Keratinocyte (primary cell): Measurements from ENCODE around the gene ECE1. TPM values are rescaled to one million over a fixed set of nuclear protein-coding genes. Genes with fewer than 3 reads are reported as not detected.

Experiments used
- DNase-seq: peaks from one replicate; pipeline ENCODE4 v3.0.0-alpha.2; 2011; ENCODE audit warnings: low read depth, missing footprints, low spot score
- FAIRE-seq: peaks from 2 replicates; lab custom pipeline; 2011; peaks lifted over from hg19 to GRCh38; lab: Jason Lieb, UNC
- H2AFZ ChIP-seq: 2 replicates; pipeline ENCODE4 v1.6.0; 2012; ENCODE audit warnings: low read length, control low read depth, inconsistent platforms; ENCODE audit not compliant: control insufficient read depth
- H3K27ac ChIP-seq: 2 replicates; pipeline ENCODE4 v1.5.1; 2011; ENCODE audit warnings: low read length; ENCODE audit not compliant: control insufficient read depth, insufficient read depth
- H3K27me3 ChIP-seq: 3 replicates; pipeline ENCODE4 v1.6.0; 2011; ENCODE audit warnings: low read length; ENCODE audit not compliant: control insufficient read depth, insufficient read depth; ENCODE audit errors: extremely low read depth
- H3K36me3 ChIP-seq, 2 experiments: 2 replicates in 1 of 2; 3 replicates in 1 of 2; pipeline ENCODE4 v1.5.1; 2011; ENCODE audit warnings: low read length in 2 of 2, mild to moderate bottlenecking in 1 of 2; ENCODE audit not compliant: control insufficient read depth in 2 of 2, insufficient read depth in 2 of 2; ENCODE audit errors: extremely low read depth in 1 of 2
- H3K4me1 ChIP-seq: 3 replicates; pipeline ENCODE4 v1.5.1; 2011; ENCODE audit warnings: low read length; ENCODE audit not compliant: control insufficient read depth, insufficient read depth; ENCODE audit errors: extremely low read depth
- H3K4me2 ChIP-seq: 3 replicates; pipeline ENCODE4 v1.6.0; 2011; ENCODE audit warnings: low read depth, low read length; ENCODE audit not compliant: control insufficient read depth, insufficient read depth; ENCODE audit errors: extremely low read depth
- H3K4me3 ChIP-seq, 3 experiments: fragments of 200-600 bp in 1 of 3; sonication (generic) in 1 of 3; 2 replicates in 2 of 3; 3 replicates in 1 of 3; pipeline ENCODE4 v1.5.1; 2011 to 2016; ENCODE audit warnings: low read length in 3 of 3, mild to moderate bottlenecking in 3 of 3, control low read depth in 2 of 3, inconsistent platforms in 1 of 3, low read depth in 1 of 3, mixed read lengths in 1 of 3, mixed run types in 1 of 3, moderate library complexity in 1 of 3; ENCODE audit not compliant: control insufficient read depth in 2 of 3, insufficient read depth in 2 of 3; ENCODE audit errors: extremely low read depth in 1 of 3
- H3K79me2 ChIP-seq: 2 replicates; pipeline ENCODE4 v1.6.0; 2012; ENCODE audit warnings: low read length; ENCODE audit not compliant: control insufficient read depth, insufficient read depth
- H3K9ac ChIP-seq: 3 replicates; pipeline ENCODE4 v1.6.0; 2011; ENCODE audit warnings: low read length; ENCODE audit not compliant: control insufficient read depth, insufficient read depth; ENCODE audit errors: extremely low read depth
- H3K9me1 ChIP-seq: 3 replicates; pipeline ENCODE4 v1.6.0; 2011; ENCODE audit warnings: low read length; ENCODE audit not compliant: control insufficient read depth, insufficient read depth; ENCODE audit errors: extremely low read depth
- H3K9me3 ChIP-seq: 2 replicates; pipeline ENCODE4 v1.5.1; 2012; ENCODE audit warnings: low read depth, low read length; ENCODE audit not compliant: control insufficient read depth
- H4K20me1 ChIP-seq: 3 replicates; pipeline ENCODE4 v1.6.0; 2011; ENCODE audit warnings: low read length; ENCODE audit not compliant: control insufficient read depth, insufficient read depth; ENCODE audit errors: extremely low read depth
- EZH2 ChIP-seq: IDR thresholded peaks from one replicate; pipeline ENCODE4 v1.6.1; 2012; ENCODE audit warnings: inconsistent platforms, mild to moderate bottlenecking, low read length, moderate library complexity
- dilution Hi-C: fragments of 300-500 bp; cut with MboI; formaldehyde crosslinking; loops from one replicate; pipeline ENCODE4 v1.7.0; 2020; ENCODE audit warnings: low sequenced_read_pairs; ENCODE audit not compliant: extremely low pct_ligation_motif_present
- polyA plus RNA-seq, 5 experiments: library from polyadenylated mRNA; depleted of rRNA in 3 of 5; stranded (reverse) in 3 of 5; stranded (forward) in 1 of 5; unstranded in 1 of 5; fragments of >200 nt; gene quantifications; 1 replicate in 1 of 5; 2 replicates in 3 of 5; 3 replicates in 1 of 5; pipeline versions ENCODE4 v1.2.1 to v1.2.3, GENCODE V29; 2011 to 2012; ENCODE audit warnings: missing spikeins in 2 of 5, low read depth in 1 of 5, low replicate concordance in 1 of 5
- TF ChIP-seq, protein P1 (sequence below), 3 experiments: IDR thresholded peaks in 1 of 3; conservative IDR thresholded peaks in 1 of 3; optimal IDR thresholded peaks in 1 of 3; 2 replicates in 2 of 3; 3 replicates in 1 of 3; pipeline versions ENCODE3 to v1.5.1; 2011; ENCODE audit warnings: low read length in 3 of 3, mild to moderate bottlenecking in 3 of 3, moderate library complexity in 2 of 3, control low read depth in 1 of 3, inconsistent platforms in 1 of 3; ENCODE audit not compliant: insufficient read depth in 2 of 3; ENCODE audit errors: extremely low read depth in 1 of 3

The ECE1 gene
- polyA plus RNA-seq, 1 donor (not counting 4 experiments of a cell fraction or from before 2014, with no cell fraction given): 59.1 TPM

DNA sequence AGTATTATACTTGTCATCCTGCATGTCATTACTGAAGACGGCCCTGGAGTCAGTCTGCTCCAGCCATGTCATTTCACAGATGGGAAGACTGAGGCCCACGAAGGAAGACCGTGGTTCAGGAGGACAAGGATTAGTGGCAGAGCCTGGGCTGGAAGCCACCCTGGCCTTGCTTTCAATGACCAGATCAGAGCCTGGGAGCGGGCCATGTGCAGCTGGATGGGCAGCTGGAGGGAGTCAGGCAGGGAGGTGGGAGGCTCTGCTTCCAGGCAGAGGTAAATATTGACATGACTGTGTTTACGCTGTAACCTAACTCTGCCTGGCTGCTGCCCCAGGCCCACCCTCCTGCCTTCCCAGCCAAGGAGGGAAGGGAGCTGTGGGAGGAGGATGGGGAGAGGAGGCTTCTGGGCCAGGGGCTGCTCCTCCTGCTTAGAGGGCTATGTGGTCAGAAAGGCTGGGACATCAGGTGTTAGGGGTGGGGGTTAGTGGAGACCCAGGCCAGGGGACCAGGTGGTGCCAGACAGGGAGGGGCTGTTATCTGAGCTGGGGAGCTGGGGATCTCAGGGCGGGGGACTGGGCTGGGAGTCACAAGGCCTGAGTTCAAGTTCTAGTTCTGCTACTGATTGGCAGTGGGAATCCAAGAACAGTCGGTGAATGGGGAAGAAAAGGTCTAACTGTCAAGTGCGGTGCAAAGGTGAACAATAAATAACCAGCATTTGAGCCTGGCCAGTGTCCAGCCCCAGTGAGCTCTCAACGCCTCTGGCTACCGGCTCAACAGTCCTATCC, 48.5 kb upstream of the ECE1 start:
- Histone ChIP-seq H3K9ac (no peak overlapping the region), H3K27ac (no peak overlapping the region), H3K4me2 (no peak overlapping the region), H3K79me2 (peaks cover 8% of the 10 kb centered on the region), H2AFZ (no peak overlapping the region), H4K20me1 (no peaks in the 10 kb centered on the region), H3K9me1 (no peaks in the 10 kb centered on the region), H3K4me3 (no peak overlapping the region), H3K36me3 (no peaks in the 10 kb centered on the region), H3K4me1 (peaks cover 22% of the 10 kb centered on the region), H3K9me3 (no peaks in the 10 kb centered on the region), H3K27me3 (no peaks in the 10 kb centered on the region)
- no peak for FAIRE-seq
- dilution Hi-C loops: no loop called here
- no peak for TF ChIP-seq EZH2
- TF ChIP-seq, protein P1, sequence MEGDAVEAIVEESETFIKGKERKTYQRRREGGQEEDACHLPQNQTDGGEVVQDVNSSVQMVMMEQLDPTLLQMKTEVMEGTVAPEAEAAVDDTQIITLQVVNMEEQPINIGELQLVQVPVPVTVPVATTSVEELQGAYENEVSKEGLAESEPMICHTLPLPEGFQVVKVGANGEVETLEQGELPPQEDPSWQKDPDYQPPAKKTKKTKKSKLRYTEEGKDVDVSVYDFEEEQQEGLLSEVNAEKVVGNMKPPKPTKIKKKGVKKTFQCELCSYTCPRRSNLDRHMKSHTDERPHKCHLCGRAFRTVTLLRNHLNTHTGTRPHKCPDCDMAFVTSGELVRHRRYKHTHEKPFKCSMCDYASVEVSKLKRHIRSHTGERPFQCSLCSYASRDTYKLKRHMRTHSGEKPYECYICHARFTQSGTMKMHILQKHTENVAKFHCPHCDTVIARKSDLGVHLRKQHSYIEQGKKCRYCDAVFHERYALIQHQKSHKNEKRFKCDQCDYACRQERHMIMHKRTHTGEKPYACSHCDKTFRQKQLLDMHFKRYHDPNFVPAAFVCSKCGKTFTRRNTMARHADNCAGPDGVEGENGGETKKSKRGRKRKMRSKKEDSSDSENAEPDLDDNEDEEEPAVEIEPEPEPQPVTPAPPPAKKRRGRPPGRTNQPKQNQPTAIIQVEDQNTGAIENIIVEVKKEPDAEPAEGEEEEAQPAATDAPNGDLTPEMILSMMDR (optimal IDR thresholded peaks at IDR 0.05 in 1 of 3, IDR thresholded peaks at IDR 0.05 in 1 of 3, conservative IDR thresholded peaks at IDR 0.05 in 1 of 3; ENCODE audit: extremely low read depth in 1 of 3, insufficient read depth in 2 of 3, low read length in 3 of 3): no peak
- DNase-seq: no peak

DNA sequence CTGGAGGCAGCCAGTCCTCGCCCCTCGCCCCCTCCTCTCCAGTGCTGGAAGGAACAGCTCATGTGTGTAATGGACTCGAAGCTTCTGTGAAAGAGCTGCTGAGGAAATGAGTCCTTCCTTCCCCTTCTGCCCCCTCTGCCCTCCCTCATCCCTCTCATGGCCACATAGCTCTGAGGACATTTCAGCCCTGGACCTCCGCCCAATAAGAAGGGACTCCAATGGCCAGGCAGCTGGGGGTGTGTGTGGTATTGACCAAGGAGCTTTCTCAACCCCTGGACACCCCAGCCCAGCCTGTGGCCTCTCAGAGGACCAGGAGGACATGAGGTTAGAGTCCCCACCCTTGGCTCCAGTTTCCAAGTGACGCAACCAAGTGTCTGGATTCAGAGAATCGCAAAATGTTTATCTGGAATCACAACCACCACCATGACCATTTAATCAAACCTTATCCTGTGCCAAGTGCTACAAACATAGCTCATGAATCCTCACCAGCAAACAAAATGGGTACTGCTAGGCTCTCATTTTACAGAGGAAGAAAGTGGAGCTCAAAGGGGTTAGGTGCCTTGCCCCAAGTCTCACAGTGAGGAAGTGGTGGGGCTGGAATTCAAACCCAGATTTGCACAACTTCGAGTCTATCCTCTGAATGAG, 47.8 kb upstream of the ECE1 start:
- H3K9me3 ChIP-seq: no peaks in the 10 kb centered on the region
- H3K4me2 ChIP-seq: no peak overlapping the region
- H3K79me2 ChIP-seq: peaks cover 8% of the 10 kb centered on the region
- H3K4me3 ChIP-seq: no peak overlapping the region
- H3K4me1 ChIP-seq: peaks cover 22% of the 10 kb centered on the region
- TF ChIP-seq, protein P1 (optimal IDR thresholded peaks at IDR 0.05 in 1 of 3, IDR thresholded peaks at IDR 0.05 in 1 of 3, conservative IDR thresholded peaks at IDR 0.05 in 1 of 3; ENCODE audit: extremely low read depth in 1 of 3, insufficient read depth in 2 of 3, low read length in 3 of 3): no peak
- TF ChIP-seq EZH2: no peak
- H3K36me3 ChIP-seq: no peaks in the 10 kb centered on the region
- no peak overlapping the region for H3K9ac ChIP-seq
- no peak overlapping the region for H2AFZ ChIP-seq
- no peaks in the 10 kb centered on the region for H4K20me1 ChIP-seq
- FAIRE-seq (no peak), DNase-seq (no peak)
- no peaks in the 10 kb centered on the region for H3K9me1 ChIP-seq
- H3K27me3 ChIP-seq: no peaks in the 10 kb centered on the region
- dilution Hi-C loops: no loop called here
- H3K27ac ChIP-seq: no peak overlapping the region
